Measurements from ENCODE around the gene ELOVL3. TPM values are rescaled to one million over a fixed set of nuclear protein-coding genes. Genes with fewer than 3 reads are reported as not detected.

The ELOVL3 gene
- total and polyA plus RNA-seq, 2 of the 13 experiments (the other 11 are each of a cell fraction or from before 2014, with no cell fraction given) = 0.58 to 0.69 TPM

- TF ChIP-seq TOPORS (CRISPR knock-in tag; IDR thresholded peaks at IDR 0.05) (peak; percentile 91), ZNF709 (CRISPR knock-in tag; IDR thresholded peaks at IDR 0.05) (peak; percentile 97), PRDM4 (CRISPR knock-in tag; IDR thresholded peaks at IDR 0.05; ENCODE audit: borderline replicate concordance) (no peak), ZNF143 (CRISPR knock-in tag; IDR thresholded peaks at IDR 0.05) (no peak), THAP8 (CRISPR knock-in tag; IDR thresholded peaks at IDR 0.05; ENCODE audit: borderline replicate concordance) (peak; percentile 37; the same call in 1 of the 2 replicates), ZNF124 (CRISPR knock-in tag; IDR thresholded peaks at IDR 0.05) (no peak), KDM2A (CRISPR knock-in tag; IDR thresholded peaks at IDR 0.05; ENCODE audit: borderline replicate concordance, low read depth) (peak; percentile 83), ELF4 (CRISPR knock-in tag; IDR thresholded peaks at IDR 0.05; ENCODE audit: borderline replicate concordance) (no peak), ZNF816 (CRISPR knock-in tag; IDR thresholded peaks at IDR 0.05; ENCODE audit: borderline replicate concordance) (peak; percentile 88; the same call in 1 of the 2 replicates), ARHGAP35 (CRISPR knock-in tag; IDR thresholded peaks at IDR 0.05; ENCODE audit: borderline replicate concordance) (peak; percentile 80), RAD51 (IDR thresholded peaks at IDR 0.05; ENCODE audit: borderline replicate concordance) (no peak), ZNF260 (CRISPR knock-in tag; IDR thresholded peaks at IDR 0.05; ENCODE audit: borderline replicate concordance, low read depth) (no peak), CCAR2 (optimal IDR thresholded peaks at IDR 0.05; ENCODE audit: low read depth, low read length) (no peak), ARID5B (CRISPR knock-in tag; IDR thresholded peaks at IDR 0.05) (peak; percentile 47; the same call in 1 of the 2 replicates), TAF1 (CRISPR knock-in tag; IDR thresholded peaks at IDR 0.05) (peak; percentile 65; the same call in 1 of the 2 replicates), ZNF576 (CRISPR knock-in tag; IDR thresholded peaks at IDR 0.05) (no peak; the same call in 1 of the 2 replicates), MTERF4 (CRISPR knock-in tag; IDR thresholded peaks at IDR 0.05) (peak; percentile 99), ATF3 (CRISPR knock-in tag; IDR thresholded peaks at IDR 0.05) (no peak; the same call in 1 of the 2 replicates), MATR3 (CRISPR knock-in tag; IDR thresholded peaks at IDR 0.05) (no peak), ZBTB7B (CRISPR knock-in tag; IDR thresholded peaks at IDR 0.05) (peak; percentile 63; the same call in 1 of the 2 replicates)
These were observed at the start of gene ELOVL3 (continued) for GRCh38 chr10:102225646-102226541.

Measured in HepG2 (cell line).